ENCODE results near the gene BSPRY.

BSPRY gene

DNA sequence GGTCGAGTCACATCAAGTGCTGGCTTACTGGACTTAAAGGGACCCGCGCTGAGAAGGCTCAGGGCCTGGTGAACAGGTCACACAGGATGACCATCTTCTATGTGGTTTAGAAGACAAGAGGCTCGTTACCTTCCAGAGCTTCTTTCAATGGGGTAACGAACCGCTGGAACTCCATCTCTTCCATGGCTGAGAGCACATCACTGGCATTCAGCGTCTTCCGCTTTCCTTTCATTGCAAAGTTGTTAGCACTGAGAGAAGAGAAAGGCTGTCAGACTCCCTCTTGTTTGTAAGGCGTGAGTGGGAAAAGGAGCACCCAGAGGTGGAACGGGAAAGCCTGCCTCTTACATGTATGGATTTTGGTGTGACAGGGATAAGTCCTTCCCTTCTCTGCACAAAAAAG is 60.1 kb downstream of the BSPRY start:
- H3F3A ChIP-seq (ENCODE audit: insufficient read depth), result peaks cover 19% of the 10 kb centered on the region
- H3K79me2 ChIP-seq (ENCODE audit: insufficient read depth, low read length), result peaks cover 28% of the 10 kb centered on the region
- H2AFZ ChIP-seq (ENCODE audit: low read depth, low read length, severe bottlenecking), result no peak overlapping the region
- peak overlapping the region; percentile 92 for H3K27ac ChIP-seq (ENCODE audit: low read depth, low read length)
- no peaks in the 10 kb centered on the region for H4K20me1 ChIP-seq (ENCODE audit: low read depth, low read length)
- no peaks in the 10 kb centered on the region for H3K27me3 ChIP-seq (ENCODE audit: low read length)
- H3K9me2 ChIP-seq (replicated peaks; ENCODE audit: insufficient read depth, low read length), result no peaks in the 10 kb centered on the region
- peak overlapping the region; percentile 88 for H3K4me3 ChIP-seq (ENCODE audit: insufficient read depth, low read length, poor library complexity, severe bottlenecking)
- H3K36me3 ChIP-seq (ENCODE audit: low read length), result peaks cover 9% of the 10 kb centered on the region; the same call in 1 of the 2 replicates
- TF ChIP-seq, protein P1, sequence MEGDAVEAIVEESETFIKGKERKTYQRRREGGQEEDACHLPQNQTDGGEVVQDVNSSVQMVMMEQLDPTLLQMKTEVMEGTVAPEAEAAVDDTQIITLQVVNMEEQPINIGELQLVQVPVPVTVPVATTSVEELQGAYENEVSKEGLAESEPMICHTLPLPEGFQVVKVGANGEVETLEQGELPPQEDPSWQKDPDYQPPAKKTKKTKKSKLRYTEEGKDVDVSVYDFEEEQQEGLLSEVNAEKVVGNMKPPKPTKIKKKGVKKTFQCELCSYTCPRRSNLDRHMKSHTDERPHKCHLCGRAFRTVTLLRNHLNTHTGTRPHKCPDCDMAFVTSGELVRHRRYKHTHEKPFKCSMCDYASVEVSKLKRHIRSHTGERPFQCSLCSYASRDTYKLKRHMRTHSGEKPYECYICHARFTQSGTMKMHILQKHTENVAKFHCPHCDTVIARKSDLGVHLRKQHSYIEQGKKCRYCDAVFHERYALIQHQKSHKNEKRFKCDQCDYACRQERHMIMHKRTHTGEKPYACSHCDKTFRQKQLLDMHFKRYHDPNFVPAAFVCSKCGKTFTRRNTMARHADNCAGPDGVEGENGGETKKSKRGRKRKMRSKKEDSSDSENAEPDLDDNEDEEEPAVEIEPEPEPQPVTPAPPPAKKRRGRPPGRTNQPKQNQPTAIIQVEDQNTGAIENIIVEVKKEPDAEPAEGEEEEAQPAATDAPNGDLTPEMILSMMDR (IDR thresholded peaks at IDR 0.05; ENCODE audit: insufficient read depth, low read length, poor library complexity, severe bottlenecking), result no peak
- TF ChIP-seq EZH2phosphoT487 (conservative IDR thresholded peaks at IDR 0.05; ENCODE audit: low read length), result no peak
- H3K4me2 ChIP-seq (ENCODE audit: low read depth, low read length, poor library complexity, severe bottlenecking), result peak overlapping the region; percentile 73
- H3K9ac ChIP-seq (ENCODE audit: low read length), result peak overlapping the region; percentile 87
- no peaks in the 10 kb centered on the region for H3K9me3 ChIP-seq (ENCODE audit: insufficient read depth, low read length)

DNA sequence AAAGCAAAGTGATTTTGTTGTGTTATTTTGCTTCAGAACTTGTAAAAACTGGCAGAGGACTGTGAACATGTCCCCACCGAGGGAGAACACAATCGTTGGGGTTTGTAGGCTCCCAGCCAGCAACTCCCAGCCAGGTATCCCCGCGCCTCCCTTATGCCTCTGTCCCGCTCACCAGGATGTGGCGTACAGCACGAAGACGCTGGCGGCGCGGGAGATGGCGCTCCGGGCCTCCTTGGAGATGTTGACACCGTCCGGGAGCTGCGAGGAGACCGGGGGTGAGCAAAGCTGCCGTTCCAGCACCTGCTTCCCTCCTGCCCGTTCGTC is 60.5 kb downstream of the BSPRY start:
- peak overlapping the region; percentile 56 for H2AFZ ChIP-seq (ENCODE audit: low read depth, low read length, severe bottlenecking)

GRCh38 chr9:113410207-113410864 is 61.0 kb downstream of the BSPRY start, which contains the start of the genes C9orf43 and POLE3:
C9orf43 (plus strand) TSS chr9:113410747; CDS start chr9:113413494, 2,747 bp downstream.
POLE3 (minus strand) TSS chr9:113410675; CDS start chr9:113410293, 382 bp downstream.
- H3K27me3 ChIP-seq (ENCODE audit: low read length), result no peaks in the 10 kb centered on the region
- peak within 1 kb of the TSS; percentile 56 for H2AFZ ChIP-seq (ENCODE audit: low read depth, low read length, severe bottlenecking)
- H3K4me3 ChIP-seq (ENCODE audit: insufficient read depth, low read length, poor library complexity, severe bottlenecking), result peak within 1 kb of the TSS; percentile 88
- no peaks in the 10 kb centered on the region for H3K9me2 ChIP-seq (replicated peaks; ENCODE audit: insufficient read depth, low read length)
- peaks cover 28% of the 10 kb centered on the region for H3K79me2 ChIP-seq (ENCODE audit: insufficient read depth, low read length)
- H3F3A ChIP-seq (ENCODE audit: insufficient read depth), result peaks cover 19% of the 10 kb centered on the region
- no peaks in the 10 kb centered on the region for H3K9me3 ChIP-seq (ENCODE audit: insufficient read depth, low read length)
- peak within 1 kb of the TSS; percentile 92 for H3K27ac ChIP-seq (ENCODE audit: low read depth, low read length)
- H4K20me1 ChIP-seq (ENCODE audit: low read depth, low read length), result no peaks in the 10 kb centered on the region
- H3K4me2 ChIP-seq (ENCODE audit: low read depth, low read length, poor library complexity, severe bottlenecking), result peak within 1 kb of the TSS; percentile 73
- H3K9ac ChIP-seq (ENCODE audit: low read length), result peak within 1 kb of the TSS; percentile 87
- TF ChIP-seq EZH2phosphoT487 (conservative IDR thresholded peaks at IDR 0.05; ENCODE audit: low read length), result no peak
- TF ChIP-seq, protein P1 (IDR thresholded peaks at IDR 0.05; ENCODE audit: insufficient read depth, low read length, poor library complexity, severe bottlenecking), result no peak
- H3K36me3 ChIP-seq (ENCODE audit: low read length), result peaks cover 9% of the 10 kb centered on the region; the same call in 1 of the 2 replicates

More for the DNA sequence above, 60.5 kb downstream of the BSPRY start:
- Histone ChIP-seq H4K20me1 (ENCODE audit: low read depth, low read length) (no peaks in the 10 kb centered on the region), H3K4me2 (ENCODE audit: low read depth, low read length, poor library complexity, severe bottlenecking) (peak overlapping the region; percentile 73), H3K9ac (ENCODE audit: low read length) (peak overlapping the region; percentile 87), H3K27ac (ENCODE audit: low read depth, low read length) (peak overlapping the region; percentile 92), H3F3A (ENCODE audit: insufficient read depth) (peaks cover 19% of the 10 kb centered on the region), H3K36me3 (ENCODE audit: low read length) (peaks cover 9% of the 10 kb centered on the region; the same call in 1 of the 2 replicates), H3K9me2 (replicated peaks; ENCODE audit: insufficient read depth, low read length) (no peaks in the 10 kb centered on the region), H3K9me3 (ENCODE audit: insufficient read depth, low read length) (no peaks in the 10 kb centered on the region), H3K27me3 (ENCODE audit: low read length) (no peaks in the 10 kb centered on the region), H3K79me2 (ENCODE audit: insufficient read depth, low read length) (peaks cover 28% of the 10 kb centered on the region), H3K4me3 (ENCODE audit: insufficient read depth, low read length, poor library complexity, severe bottlenecking) (peak overlapping the region; percentile 88)
- TF ChIP-seq EZH2phosphoT487 (conservative IDR thresholded peaks at IDR 0.05; ENCODE audit: low read length), result no peak
- TF ChIP-seq, protein P1 (IDR thresholded peaks at IDR 0.05; ENCODE audit: insufficient read depth, low read length, poor library complexity, severe bottlenecking), result no peak

All from SU-DHL-6 (cell line).